Bronchial smooth muscle cell (primary cell): ENCODE data around the gene ADGRB2. TPM values are rescaled to one million over a fixed set of nuclear protein-coding genes. Genes with fewer than 3 reads are reported as not detected.

Experiments used
- total RNA-seq: library from RNA; depleted of rRNA; stranded (reverse); fragments of >200 nt; gene quantifications from 2 replicates; pipeline ENCODE4 v1.2.1, GENCODE V29; 2014

Gene ADGRB2, protein sequence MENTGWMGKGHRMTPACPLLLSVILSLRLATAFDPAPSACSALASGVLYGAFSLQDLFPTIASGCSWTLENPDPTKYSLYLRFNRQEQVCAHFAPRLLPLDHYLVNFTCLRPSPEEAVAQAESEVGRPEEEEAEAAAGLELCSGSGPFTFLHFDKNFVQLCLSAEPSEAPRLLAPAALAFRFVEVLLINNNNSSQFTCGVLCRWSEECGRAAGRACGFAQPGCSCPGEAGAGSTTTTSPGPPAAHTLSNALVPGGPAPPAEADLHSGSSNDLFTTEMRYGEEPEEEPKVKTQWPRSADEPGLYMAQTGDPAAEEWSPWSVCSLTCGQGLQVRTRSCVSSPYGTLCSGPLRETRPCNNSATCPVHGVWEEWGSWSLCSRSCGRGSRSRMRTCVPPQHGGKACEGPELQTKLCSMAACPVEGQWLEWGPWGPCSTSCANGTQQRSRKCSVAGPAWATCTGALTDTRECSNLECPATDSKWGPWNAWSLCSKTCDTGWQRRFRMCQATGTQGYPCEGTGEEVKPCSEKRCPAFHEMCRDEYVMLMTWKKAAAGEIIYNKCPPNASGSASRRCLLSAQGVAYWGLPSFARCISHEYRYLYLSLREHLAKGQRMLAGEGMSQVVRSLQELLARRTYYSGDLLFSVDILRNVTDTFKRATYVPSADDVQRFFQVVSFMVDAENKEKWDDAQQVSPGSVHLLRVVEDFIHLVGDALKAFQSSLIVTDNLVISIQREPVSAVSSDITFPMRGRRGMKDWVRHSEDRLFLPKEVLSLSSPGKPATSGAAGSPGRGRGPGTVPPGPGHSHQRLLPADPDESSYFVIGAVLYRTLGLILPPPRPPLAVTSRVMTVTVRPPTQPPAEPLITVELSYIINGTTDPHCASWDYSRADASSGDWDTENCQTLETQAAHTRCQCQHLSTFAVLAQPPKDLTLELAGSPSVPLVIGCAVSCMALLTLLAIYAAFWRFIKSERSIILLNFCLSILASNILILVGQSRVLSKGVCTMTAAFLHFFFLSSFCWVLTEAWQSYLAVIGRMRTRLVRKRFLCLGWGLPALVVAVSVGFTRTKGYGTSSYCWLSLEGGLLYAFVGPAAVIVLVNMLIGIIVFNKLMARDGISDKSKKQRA (N-terminal part only)
- 6.9 and 10.6 TPM in 2 replicates for total RNA-seq

DNA sequence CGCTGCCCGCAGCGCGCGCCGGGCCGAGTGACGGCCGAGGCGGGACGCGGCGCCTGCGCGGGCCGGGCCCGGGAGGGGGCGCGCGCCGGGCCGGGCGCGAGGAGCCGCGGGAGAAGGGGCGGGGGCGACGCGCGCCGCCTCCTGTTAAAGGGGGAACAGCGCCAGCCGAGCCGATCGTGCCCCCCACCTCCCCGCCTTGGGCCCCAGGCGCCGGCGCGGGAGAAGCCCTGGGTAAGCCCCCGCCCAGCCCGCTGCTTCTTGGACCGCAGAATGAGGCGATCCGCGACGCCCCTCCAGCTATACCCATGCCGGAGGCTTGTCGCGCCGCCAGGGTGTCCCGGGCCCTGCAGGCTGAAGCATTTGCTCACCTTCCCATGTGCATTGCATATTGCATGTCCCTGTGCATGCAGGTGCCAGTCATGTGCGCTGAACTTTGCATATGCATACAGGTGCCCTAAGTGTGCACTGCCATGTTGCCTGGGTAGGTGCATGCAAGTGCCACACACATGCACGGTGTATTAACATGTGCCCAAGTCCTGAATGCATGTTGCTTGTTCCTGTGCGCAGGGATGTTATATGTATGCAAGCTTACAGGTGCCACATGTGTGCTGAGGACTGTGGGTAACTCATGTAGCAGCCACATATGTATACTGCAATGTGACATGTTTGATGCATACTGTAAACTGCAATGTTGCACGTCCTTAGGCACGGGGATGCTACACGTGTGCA is at the start of gene ADGRB2:
Gene ADGRB2 (minus strand): TSS at position 29 of the 729 bp plus-strand sequence. CDS start 7,119 bp downstream, outside the sequence.

DNA sequence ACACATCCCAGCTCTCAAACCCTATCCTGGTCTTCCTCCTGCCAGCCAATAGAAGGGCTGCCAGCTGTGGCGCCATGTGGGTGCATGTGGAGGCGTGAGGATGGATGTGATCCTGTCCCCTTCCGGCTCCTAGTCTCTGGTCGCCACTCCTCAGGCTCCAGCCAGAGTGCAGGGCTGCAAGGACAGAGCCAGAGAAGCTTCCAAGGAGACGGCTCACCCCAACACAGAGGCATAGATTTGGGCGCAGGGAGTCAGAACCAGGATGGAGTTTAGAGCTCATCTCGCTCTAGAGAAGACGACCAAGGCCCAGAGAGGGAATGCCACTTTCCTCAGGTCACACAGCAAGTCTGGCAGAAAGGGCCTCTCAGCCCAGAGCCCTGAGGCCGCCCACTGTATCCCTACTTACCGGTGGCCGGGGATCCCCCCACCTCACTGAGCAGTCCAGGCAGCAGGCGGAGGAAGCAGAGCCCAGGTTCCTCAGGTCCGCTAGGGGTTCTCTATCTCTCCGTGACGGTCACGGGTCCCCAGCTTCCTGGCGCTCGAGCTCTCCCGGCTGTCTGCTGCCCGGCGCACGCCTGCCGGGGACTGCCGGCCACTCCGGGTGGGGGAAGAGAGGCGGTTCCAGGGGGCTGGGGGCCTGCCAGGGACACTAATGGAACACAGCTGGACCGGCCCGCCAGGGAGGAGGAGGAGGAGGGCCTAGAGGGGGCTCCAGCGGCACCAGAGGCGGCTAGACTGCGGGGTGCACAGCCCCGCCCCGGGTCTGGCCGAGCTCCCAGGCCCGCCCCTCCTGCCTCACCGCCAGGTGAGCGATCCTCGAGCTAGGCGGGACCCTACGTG is 60.5 kb downstream of the ADGRB2 start, which contains the start of gene COL16A1:
Gene COL16A1 (minus strand): TSS at position 587 of the 840 bp plus-strand sequence. CDS start 1,824 bp downstream, outside the sequence.

Other genes with a start within 250 kb of the ADGRB2 start
- gene TINAGL1, start 187.8 kb downstream of the ADGRB2 start, total RNA-seq = 0.94 and 2.4 TPM in 2 replicates
- gene HCRTR1, start 146.7 kb downstream of the ADGRB2 start, total RNA-seq = not detected in 2 replicates
- 48.4 and 54.0 TPM in 2 replicates for gene PEF1, start 119.5 kb downstream of the ADGRB2 start, total RNA-seq
- 85.6 and 115 TPM in 2 replicates for gene COL16A1, start 60.3 kb downstream of the ADGRB2 start, total RNA-seq
- gene SPOCD1, start 51.7 kb upstream of the ADGRB2 start, total RNA-seq = 17.4 and 33.6 TPM in 2 replicates
- 281 and 473 TPM in 2 replicates for gene PTP4A2, start 174.0 kb upstream of the ADGRB2 start, total RNA-seq
- 36.9 and 50.1 TPM in 2 replicates for gene KHDRBS1, start 249.5 kb upstream of the ADGRB2 start, total RNA-seq